HepG2 (cell line): ENCODE data around the gene KCTD14. TPM values are rescaled to one million over a fixed set of nuclear protein-coding genes. Genes with fewer than 3 reads are reported as not detected.

Source experiments
- ATAC-seq: fragments of 200-7000 bp; cut with Tn5 transposase; 3 replicates; pipeline ENCODE4 v1.9.1; 2020; ENCODE audit warnings: mild to moderate bottlenecking, moderate library complexity
- BruUV-seq: library from RNA; stranded (reverse); fragments of 400-500 nt; replicated peaks from 2 replicates; lab custom pipeline; 2021; lab: Mats Ljungman, UMichigan
- CTCF ChIA-PET: fragments of 300-600 bp; formaldehyde crosslinking; extraction: SDS; loops from one replicate; lab custom pipeline; 2021; ENCODE audit warnings: low total read pairs, inconsistent platforms, low intra/inter-chr PET ratio; lab: Yijun Ruan, JAX
- POLR2A ChIA-PET: fragments of 350-600 bp; sonication (Branson Sonifier 250); formaldehyde crosslinking; loops from one replicate; lab custom pipeline; 2020; ENCODE audit warnings: antibody characterized with exemption, inconsistent platforms; lab: Yijun Ruan, JAX
- DNase-seq: peaks from one replicate; pipeline ENCODE4 v3.0.0-alpha.2; 2015; ENCODE audit warnings: low spot score
- FAIRE-seq: peaks from 3 replicates; lab custom pipeline; 2011; peaks lifted over from hg19 to GRCh38; lab: Jason Lieb, UNC
- H2AFZ ChIP-seq: one replicate; pipeline ENCODE4 v1.6.1; 2011; ENCODE audit warnings: low read length, inconsistent platforms
- H3K27ac ChIP-seq: fragments of 300-600 bp; 3 replicates; pipeline ENCODE4 v1.8.0; 2011; ENCODE audit warnings: mixed run types, mild to moderate bottlenecking, mixed read lengths, low read length, inconsistent platforms; ENCODE audit not compliant: insufficient read depth; ENCODE audit errors: extremely low read length
- H3K27me3 ChIP-seq, 2 experiments: fragments of 200-600 bp in 1 of 2; 2 replicates in 1 of 2; 3 replicates in 1 of 2; pipeline versions ENCODE4 v1.6.0 to v1.8.0; 2011; ENCODE audit warnings: low read length in 2 of 2, mild to moderate bottlenecking in 2 of 2, moderate library complexity in 2 of 2, inconsistent platforms in 1 of 2; ENCODE audit not compliant: insufficient read depth in 2 of 2, control insufficient read depth in 1 of 2
- H3K36me3 ChIP-seq, 2 experiments: fragments of 200-600 bp in 1 of 2; replicated peaks in 1 of 2; 2 replicates in 1 of 2; 3 replicates in 1 of 2; pipeline versions ENCODE4 v1.5.1 to v1.8.0; 2011; ENCODE audit warnings: low read length in 2 of 2, inconsistent platforms in 1 of 2; ENCODE audit not compliant: insufficient read depth in 2 of 2, control insufficient read depth in 1 of 2
- H3K4me1 ChIP-seq: 2 replicates; pipeline ENCODE4 v1.5.1; 2012; ENCODE audit warnings: low read length, inconsistent platforms; ENCODE audit not compliant: insufficient read depth
- H3K4me2 ChIP-seq: 2 replicates; pipeline ENCODE4 v1.6.0; 2011; ENCODE audit warnings: low read depth, low read length, inconsistent platforms
- H3K4me3 ChIP-seq, 3 experiments: fragments of 200-600 bp in 1 of 3; sonication (generic), shearing (Covaris generic) in 1 of 3; replicated peaks in 1 of 3; 2 replicates each; pipeline ENCODE4 v1.5.1; 2011 to 2016; ENCODE audit warnings: low read length in 3 of 3, inconsistent platforms in 2 of 3, low read depth in 2 of 3, mild to moderate bottlenecking in 2 of 3, control low read depth in 1 of 3, mixed read lengths in 1 of 3; ENCODE audit not compliant: insufficient read depth in 1 of 3
- H3K79me2 ChIP-seq: one replicate; pipeline ENCODE4 v1.6.1; 2011; ENCODE audit warnings: low read length, inconsistent platforms; ENCODE audit not compliant: insufficient read depth
- H3K9ac ChIP-seq: 2 replicates; pipeline ENCODE4 v1.6.0; 2011; ENCODE audit warnings: mild to moderate bottlenecking, low read depth, low read length, inconsistent platforms; ENCODE audit not compliant: insufficient read depth
- H3K9me3 ChIP-seq: 2 replicates; pipeline ENCODE4 v1.5.1; 2012; ENCODE audit warnings: mild to moderate bottlenecking, low read length
- H4K20me1 ChIP-seq: 2 replicates; pipeline ENCODE4 v1.6.0; 2011; ENCODE audit warnings: inconsistent platforms, mild to moderate bottlenecking, low read length, moderate library complexity; ENCODE audit not compliant: insufficient read depth
- AHR ChIP-seq: IDR thresholded peaks from 2 replicates; pipeline ENCODE4 v1.6.1; 2018; ENCODE audit warnings: missing genetic modification reagents, missing compliant biosample characterization
- BCL6 ChIP-seq: IDR thresholded peaks from 2 replicates; pipeline ENCODE4 v1.6.1; 2016; ENCODE audit warnings: missing genetic modification reagents, missing compliant biosample characterization
- GATAD2A ChIP-seq: IDR thresholded peaks from 2 replicates; pipeline ENCODE4 v1.6.1; 2016
- HNF4A ChIP-seq: sonication (generic); formaldehyde crosslinking; IDR thresholded peaks from 2 replicates; pipeline ENCODE4 v1.4.0; 2020; ENCODE audit warnings: missing genetic modification reagents
- MED13 ChIP-seq: sonication (generic); formaldehyde crosslinking; IDR thresholded peaks from 2 replicates; pipeline ENCODE4 v1.5.0; 2020; ENCODE audit warnings: missing genetic modification reagents
- MIER3 ChIP-seq: IDR thresholded peaks from 2 replicates; pipeline ENCODE4 v1.6.1; 2016; ENCODE audit warnings: missing compliant biosample characterization, borderline replicate concordance
- PHF5A ChIP-seq: IDR thresholded peaks from one replicate; pipeline ENCODE4 v1.6.1; 2018; ENCODE audit warnings: low read depth, missing genetic modification reagents; ENCODE audit not compliant: unreplicated experiment
- SOX13 ChIP-seq, 3 experiments: fragments of 450-650 bp in 1 of 3; sonication (generic) in 1 of 3; formaldehyde crosslinking in 1 of 3; IDR thresholded peaks in 2 of 3; conservative IDR thresholded peaks in 1 of 3; 2 replicates each; pipeline versions ENCODE4 v1.5.0 to v1.6.1; 2016 to 2020; ENCODE audit warnings: antibody characterized with exemption in 1 of 3, mild to moderate bottlenecking in 1 of 3, missing compliant biosample characterization in 1 of 3, missing genetic modification reagents in 1 of 3, moderate library complexity in 1 of 3
- THYN1 ChIP-seq: sonication (generic); formaldehyde crosslinking; IDR thresholded peaks from 2 replicates; pipeline ENCODE4 v1.8.1; 2023; ENCODE audit warnings: low read depth, mild to moderate bottlenecking, moderate library complexity, missing genetic modification reagents, borderline replicate concordance
- U2AF2 ChIP-seq: fragments of 200-400 bp; formaldehyde crosslinking; IDR thresholded peaks from 2 replicates; pipeline ENCODE4 v1.6.1; 2017; ENCODE audit warnings: low read depth, mild to moderate bottlenecking, low read length
- WIZ ChIP-seq: sonication (generic); formaldehyde crosslinking; IDR thresholded peaks from 2 replicates; pipeline ENCODE4 v1.5.1; 2020; ENCODE audit warnings: mild to moderate bottlenecking, missing genetic modification reagents
- ZNF251 ChIP-seq: sonication (generic); formaldehyde crosslinking; IDR thresholded peaks from 2 replicates; pipeline ENCODE4 v1.9.0; 2021; ENCODE audit warnings: mild to moderate bottlenecking, missing genetic modification reagents
- ZNF589 ChIP-seq: sonication (generic); formaldehyde crosslinking; conservative IDR thresholded peaks from 2 replicates; pipeline ENCODE4 v1.8.0; 2022; ENCODE audit warnings: mild to moderate bottlenecking, moderate library complexity, missing genetic modification reagents
- ZNF713 ChIP-seq: sonication (generic); formaldehyde crosslinking; IDR thresholded peaks from 2 replicates; pipeline ENCODE4 v1.4.0; 2020; ENCODE audit warnings: mild to moderate bottlenecking, missing genetic modification reagents
- in situ Hi-C: cut with HindIII; loops from 2 replicates; pipeline ENCODE4 v1.10.0; 2017; ENCODE audit warnings: low pct_unique_long_range_greater_than_20kb; ENCODE audit not compliant: extremely low pct_ligation_motif_present
- intact Hi-C: fragments of 100-400 bp; cut with micrococcal nuclease; formaldehyde crosslinking; loops from one replicate; pipeline ENCODE4 v1.10.0; 2022; ENCODE audit not compliant: unreplicated experiment
- polyA plus RNA-seq, 8 experiments: library from polyadenylated mRNA; depleted of rRNA in 3 of 8; stranded (reverse) in 7 of 8; unstranded in 1 of 8; fragments of >200 nt; fragmentation: Illumina TruSeq in 4 of 8; extraction: Trizol in 4 of 8; gene quantifications; 2 replicates each; pipeline versions ENCODE4 v1.2.1 to v1.2.3, GENCODE V29; 2011 to 2016; ENCODE audit warnings: low read depth in 4 of 8, missing spikeins in 1 of 8, mixed read lengths in 1 of 8; ENCODE audit not compliant: insufficient read depth in 1 of 8
- total RNA-seq, 5 experiments: library from RNA; depleted of rRNA; stranded (reverse); fragments of >200 nt; fragmentation: Illumina TruSeq; extraction: Trizol; gene quantifications; 2 replicates each; pipeline ENCODE4 v1.2.3, GENCODE V29; 2016; ENCODE audit warnings: low read depth in 1 of 5
- TF ChIP-seq, protein P1 (sequence below): sonication (generic); formaldehyde crosslinking; IDR thresholded peaks from 2 replicates; pipeline ENCODE4 v1.5.1; 2020; ENCODE audit warnings: missing genetic modification reagents, mild to moderate bottlenecking, borderline replicate concordance
- TF ChIP-seq, protein P2 (sequence below): IDR thresholded peaks from 2 replicates; pipeline ENCODE4 v1.6.1; 2016; ENCODE audit warnings: missing compliant biosample characterization, missing genetic modification reagents, borderline replicate concordance
- TF ChIP-seq, protein P3 (sequence below): sonication (generic); formaldehyde crosslinking; IDR thresholded peaks from 2 replicates; pipeline ENCODE4 v1.4.0; 2020; ENCODE audit warnings: missing genetic modification reagents
- TF ChIP-seq, protein P4 (sequence below): sonication (generic); IDR thresholded peaks from 2 replicates; pipeline ENCODE4 v1.6.1; 2016; ENCODE audit warnings: low read depth, borderline replicate concordance
- TF ChIP-seq, protein P5 (sequence below): sonication (generic); formaldehyde crosslinking; IDR thresholded peaks from 2 replicates; pipeline ENCODE4 v1.8.0; 2022; ENCODE audit warnings: low read depth, missing genetic modification reagents
- TF ChIP-seq, protein P6 (sequence below): sonication (generic); formaldehyde crosslinking; IDR thresholded peaks from 2 replicates; pipeline ENCODE4 v1.9.0; 2021; ENCODE audit warnings: missing genetic modification reagents, mild to moderate bottlenecking, borderline replicate concordance

Gene KCTD14
- total and polyA plus RNA-seq, 2 of the 13 experiments (the other 11 are each of a cell fraction or from before 2014, with no cell fraction given), result 10.3 to 15.6 TPM

DNA sequence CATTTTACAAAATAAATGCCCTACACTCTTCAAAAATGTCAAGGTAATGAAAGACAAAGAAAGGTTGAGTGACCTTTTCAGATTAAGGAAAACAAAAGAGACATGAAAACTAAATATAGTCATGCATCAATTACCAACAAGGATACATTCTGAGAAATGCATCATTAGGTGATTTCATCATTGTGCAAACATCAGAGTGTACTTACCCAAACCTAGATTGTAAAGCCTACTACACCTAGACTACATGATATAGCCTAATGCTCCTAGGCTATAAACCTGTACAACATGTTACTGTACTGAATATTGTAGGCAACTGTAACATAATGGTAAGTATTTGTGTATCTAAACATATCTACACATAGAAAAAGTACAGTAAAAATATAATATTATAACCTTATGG is 55.3 kb downstream of the KCTD14 start:
- ATAC-seq, result no peak
- Histone ChIP-seq H2AFZ (no peak overlapping the region), H3K27ac (no peak overlapping the region), H3K36me3 (peaks cover 0 to 11% of the 10 kb centered on the region in 2 experiments; a peak in 2 of 5 replicates), H3K9me3 (no peaks in the 10 kb centered on the region), H3K27me3 (no peaks in the 10 kb centered on the region)
- in situ Hi-C loops, result no loop called here
- no peak for DNase-seq
- intact Hi-C loops, result no loop called here
- BruUV-seq, result no TSS peak
- POLR2A ChIA-PET, result no interaction called here
- FAIRE-seq, result no peak
- TF ChIP-seq U2AF2 (no peak), WIZ (CRISPR knock-in tag) (no peak), AHR (CRISPR knock-in tag) (no peak), MED13 (CRISPR knock-in tag) (no peak), HNF4A (no peak), PHF5A (no peak), ZNF251 (CRISPR knock-in tag) (no peak), MIER3 (no peak), SOX13 (IDR thresholded peaks at IDR 0.05) (no peak), SOX13 (CRISPR knock-in tag; conservative IDR thresholded peaks at IDR 0.05 in 1 of 2, IDR thresholded peaks at IDR 0.05 in 1 of 2) (no peak), ZNF589 (CRISPR knock-in tag) (no peak), ZNF713 (no peak), GATAD2A (no peak), BCL6 (no peak), THYN1 (no peak)
- TF ChIP-seq, protein P1, sequence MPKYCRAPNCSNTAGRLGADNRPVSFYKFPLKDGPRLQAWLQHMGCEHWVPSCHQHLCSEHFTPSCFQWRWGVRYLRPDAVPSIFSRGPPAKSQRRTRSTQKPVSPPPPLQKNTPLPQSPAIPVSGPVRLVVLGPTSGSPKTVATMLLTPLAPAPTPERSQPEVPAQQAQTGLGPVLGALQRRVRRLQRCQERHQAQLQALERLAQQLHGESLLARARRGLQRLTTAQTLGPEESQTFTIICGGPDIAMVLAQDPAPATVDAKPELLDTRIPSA (CRISPR knock-in tag), result no peak
- TF ChIP-seq, protein P2, sequence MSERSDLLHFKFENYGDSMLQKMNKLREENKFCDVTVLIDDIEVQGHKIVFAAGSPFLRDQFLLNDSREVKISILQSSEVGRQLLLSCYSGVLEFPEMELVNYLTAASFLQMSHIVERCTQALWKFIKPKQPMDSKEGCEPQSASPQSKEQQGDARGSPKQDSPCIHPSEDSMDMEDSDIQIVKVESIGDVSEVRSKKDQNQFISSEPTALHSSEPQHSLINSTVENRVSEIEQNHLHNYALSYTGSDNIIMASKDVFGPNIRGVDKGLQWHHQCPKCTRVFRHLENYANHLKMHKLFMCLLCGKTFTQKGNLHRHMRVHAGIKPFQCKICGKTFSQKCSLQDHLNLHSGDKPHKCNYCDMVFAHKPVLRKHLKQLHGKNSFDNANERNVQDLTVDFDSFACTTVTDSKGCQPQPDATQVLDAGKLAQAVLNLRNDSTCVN (CRISPR knock-in tag), result no peak
- TF ChIP-seq, protein P3, sequence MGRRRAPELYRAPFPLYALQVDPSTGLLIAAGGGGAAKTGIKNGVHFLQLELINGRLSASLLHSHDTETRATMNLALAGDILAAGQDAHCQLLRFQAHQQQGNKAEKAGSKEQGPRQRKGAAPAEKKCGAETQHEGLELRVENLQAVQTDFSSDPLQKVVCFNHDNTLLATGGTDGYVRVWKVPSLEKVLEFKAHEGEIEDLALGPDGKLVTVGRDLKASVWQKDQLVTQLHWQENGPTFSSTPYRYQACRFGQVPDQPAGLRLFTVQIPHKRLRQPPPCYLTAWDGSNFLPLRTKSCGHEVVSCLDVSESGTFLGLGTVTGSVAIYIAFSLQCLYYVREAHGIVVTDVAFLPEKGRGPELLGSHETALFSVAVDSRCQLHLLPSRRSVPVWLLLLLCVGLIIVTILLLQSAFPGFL, result no peak
- TF ChIP-seq, protein P4, sequence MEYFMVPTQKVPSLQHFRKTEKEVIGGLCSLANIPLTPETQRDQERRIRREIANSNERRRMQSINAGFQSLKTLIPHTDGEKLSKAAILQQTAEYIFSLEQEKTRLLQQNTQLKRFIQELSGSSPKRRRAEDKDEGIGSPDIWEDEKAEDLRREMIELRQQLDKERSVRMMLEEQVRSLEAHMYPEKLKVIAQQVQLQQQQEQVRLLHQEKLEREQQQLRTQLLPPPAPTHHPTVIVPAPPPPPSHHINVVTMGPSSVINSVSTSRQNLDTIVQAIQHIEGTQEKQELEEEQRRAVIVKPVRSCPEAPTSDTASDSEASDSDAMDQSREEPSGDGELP, result no peak
- TF ChIP-seq, protein P5, sequence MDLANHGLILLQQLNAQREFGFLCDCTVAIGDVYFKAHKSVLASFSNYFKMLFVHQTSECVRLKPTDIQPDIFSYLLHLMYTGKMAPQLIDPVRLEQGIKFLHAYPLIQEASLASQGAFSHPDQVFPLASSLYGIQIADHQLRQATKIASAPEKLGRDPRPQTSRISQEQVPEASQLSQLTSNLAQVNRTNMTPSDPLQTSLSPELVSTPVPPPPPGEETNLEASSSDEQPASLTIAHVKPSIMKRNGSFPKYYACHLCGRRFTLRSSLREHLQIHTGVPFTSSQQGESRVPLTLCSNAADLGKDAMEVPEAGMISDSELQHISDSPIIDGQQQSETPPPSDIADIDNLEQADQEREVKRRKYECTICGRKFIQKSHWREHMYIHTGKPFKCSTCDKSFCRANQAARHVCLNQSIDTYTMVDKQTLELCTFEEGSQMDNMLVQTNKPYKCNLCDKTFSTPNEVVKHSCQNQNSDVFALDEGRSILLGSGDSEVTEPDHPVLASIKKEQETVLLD, result no peak
- TF ChIP-seq, protein P6, sequence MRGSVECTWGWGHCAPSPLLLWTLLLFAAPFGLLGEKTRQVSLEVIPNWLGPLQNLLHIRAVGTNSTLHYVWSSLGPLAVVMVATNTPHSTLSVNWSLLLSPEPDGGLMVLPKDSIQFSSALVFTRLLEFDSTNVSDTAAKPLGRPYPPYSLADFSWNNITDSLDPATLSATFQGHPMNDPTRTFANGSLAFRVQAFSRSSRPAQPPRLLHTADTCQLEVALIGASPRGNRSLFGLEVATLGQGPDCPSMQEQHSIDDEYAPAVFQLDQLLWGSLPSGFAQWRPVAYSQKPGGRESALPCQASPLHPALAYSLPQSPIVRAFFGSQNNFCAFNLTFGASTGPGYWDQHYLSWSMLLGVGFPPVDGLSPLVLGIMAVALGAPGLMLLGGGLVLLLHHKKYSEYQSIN, result no peak
- TF ChIP-seq, all 625 proteins: peak for 0
- CTCF ChIA-PET, result no interaction called here
- Histone ChIP-seq H3K4me3 (no peak overlapping the region), H3K9ac (no peak overlapping the region), H3K4me2 (no peak overlapping the region), H3K4me1 (no peaks in the 10 kb centered on the region), H4K20me1 (no peaks in the 10 kb centered on the region), H3K79me2 (no peaks in the 10 kb centered on the region)
